ENCODE results near the gene TMEM119.

TMEM119 gene

DNA sequence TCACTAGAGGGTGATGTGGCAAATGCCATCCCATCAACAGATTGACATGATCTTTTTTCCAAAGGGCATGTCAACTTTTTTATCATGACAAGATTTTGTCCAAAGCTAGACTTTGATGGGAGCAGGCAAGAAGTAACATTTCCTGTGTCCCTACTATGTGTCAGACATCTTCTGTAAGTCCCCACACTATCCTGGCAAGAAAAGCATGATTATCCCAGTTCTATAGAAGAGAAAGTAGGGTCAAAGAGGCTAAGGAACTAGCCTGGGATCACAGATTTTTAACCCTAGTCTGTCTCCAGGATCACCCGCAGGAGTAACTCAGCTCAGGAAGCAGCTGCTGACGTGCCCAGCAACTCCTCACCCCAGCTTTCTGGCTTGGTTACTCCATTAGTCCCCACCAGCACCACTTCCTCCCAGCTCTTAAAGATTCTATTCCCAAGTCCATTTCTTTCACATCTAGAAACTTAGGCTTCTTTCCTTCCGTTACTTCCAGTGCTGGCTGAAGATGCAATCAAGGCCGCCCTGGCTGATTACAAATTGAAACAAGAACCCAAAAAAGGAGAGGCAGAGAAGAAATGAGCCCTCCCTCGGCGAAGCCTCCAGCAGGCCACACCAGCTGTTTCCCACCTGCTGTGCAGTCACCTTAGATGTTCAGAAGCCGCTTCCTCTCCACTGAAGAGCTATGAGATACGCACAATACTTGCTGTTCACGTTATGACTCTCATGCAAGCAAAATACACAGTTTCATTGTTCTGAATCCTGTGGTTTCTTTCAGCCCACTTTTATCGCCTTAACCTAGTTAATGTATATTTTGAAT lies 29.3 kb downstream of the TMEM119 start:
- Histone ChIP-seq H3K4me1 (peaks cover 3% of the 10 kb centered on the region), H3K36me3 (ENCODE audit: control insufficient read depth, insufficient read depth, low read length) (no peaks in the 10 kb centered on the region)

DNA sequence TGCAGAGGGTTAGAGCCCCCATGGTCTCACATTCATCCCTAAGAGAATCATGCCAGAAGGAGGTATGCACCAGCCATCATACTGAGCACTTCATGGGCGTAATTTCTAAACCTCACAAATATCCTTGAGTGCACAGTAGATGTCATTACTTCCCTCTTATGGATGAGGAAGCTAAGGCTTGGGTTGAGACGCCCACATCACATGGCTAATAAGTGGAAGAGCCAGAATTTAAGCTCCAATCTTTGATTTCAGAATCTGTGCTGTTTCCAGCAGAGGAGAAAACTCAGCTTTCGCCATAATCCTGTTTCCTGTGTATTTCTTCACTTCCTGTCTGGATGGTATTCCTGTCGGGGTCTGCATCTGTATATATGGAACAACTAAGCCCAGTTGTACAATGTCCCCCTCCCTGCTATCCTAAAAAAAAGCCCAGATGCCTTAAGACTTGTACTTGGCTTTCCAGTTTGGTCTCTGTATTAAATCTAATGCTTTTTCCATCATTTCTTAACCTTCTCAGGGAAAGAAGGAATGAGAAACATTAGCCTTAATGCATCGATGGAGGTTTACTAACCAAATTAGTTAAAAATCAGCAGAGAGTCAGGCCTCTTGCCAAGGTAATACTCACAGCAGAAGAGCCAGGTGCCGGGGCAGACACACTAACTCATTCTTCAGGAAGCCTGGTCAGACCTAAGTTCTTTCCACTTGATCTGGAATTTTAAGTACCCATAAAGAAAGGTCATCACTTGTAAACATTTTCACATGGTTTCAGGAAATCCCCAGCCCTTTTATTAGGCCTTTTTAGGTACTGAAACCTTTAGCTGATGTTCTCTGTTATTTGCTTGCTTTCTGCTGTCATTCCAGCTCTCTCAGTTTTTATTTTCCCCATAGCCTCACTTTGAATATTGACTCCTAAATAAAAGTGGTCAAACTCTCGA lies 30.2 kb downstream of the TMEM119 start:
- Histone ChIP-seq H3K4me2 (ENCODE audit: low read length) (no peak overlapping the region), H2AFZ (no peak overlapping the region), H3K4me1 (peaks cover 3% of the 10 kb centered on the region), H3K9ac (no peak overlapping the region), H3K79me2 (no peaks in the 10 kb centered on the region), H3K27ac (no peak overlapping the region), H3K27me3 (ENCODE audit: control insufficient read depth, insufficient read depth, low read length) (no peaks in the 10 kb centered on the region), H3K4me3 (ENCODE audit: low read depth, low read length) (no peak overlapping the region), H3K9me3 (ENCODE audit: control insufficient read depth, low read length) (no peaks in the 10 kb centered on the region), H3K36me3 (ENCODE audit: control insufficient read depth, insufficient read depth, low read length) (no peaks in the 10 kb centered on the region)
- TF ChIP-seq, protein P1, sequence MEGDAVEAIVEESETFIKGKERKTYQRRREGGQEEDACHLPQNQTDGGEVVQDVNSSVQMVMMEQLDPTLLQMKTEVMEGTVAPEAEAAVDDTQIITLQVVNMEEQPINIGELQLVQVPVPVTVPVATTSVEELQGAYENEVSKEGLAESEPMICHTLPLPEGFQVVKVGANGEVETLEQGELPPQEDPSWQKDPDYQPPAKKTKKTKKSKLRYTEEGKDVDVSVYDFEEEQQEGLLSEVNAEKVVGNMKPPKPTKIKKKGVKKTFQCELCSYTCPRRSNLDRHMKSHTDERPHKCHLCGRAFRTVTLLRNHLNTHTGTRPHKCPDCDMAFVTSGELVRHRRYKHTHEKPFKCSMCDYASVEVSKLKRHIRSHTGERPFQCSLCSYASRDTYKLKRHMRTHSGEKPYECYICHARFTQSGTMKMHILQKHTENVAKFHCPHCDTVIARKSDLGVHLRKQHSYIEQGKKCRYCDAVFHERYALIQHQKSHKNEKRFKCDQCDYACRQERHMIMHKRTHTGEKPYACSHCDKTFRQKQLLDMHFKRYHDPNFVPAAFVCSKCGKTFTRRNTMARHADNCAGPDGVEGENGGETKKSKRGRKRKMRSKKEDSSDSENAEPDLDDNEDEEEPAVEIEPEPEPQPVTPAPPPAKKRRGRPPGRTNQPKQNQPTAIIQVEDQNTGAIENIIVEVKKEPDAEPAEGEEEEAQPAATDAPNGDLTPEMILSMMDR (IDR thresholded peaks at IDR 0.05) = no peak

More for the DNA sequence above, 29.3 kb downstream of the TMEM119 start:
- H3K9me3 ChIP-seq (ENCODE audit: control insufficient read depth, low read length) = no peaks in the 10 kb centered on the region
- TF ChIP-seq, protein P1 (IDR thresholded peaks at IDR 0.05) = no peak
- H3K9ac ChIP-seq = no peak overlapping the region
- H3K4me2 ChIP-seq (ENCODE audit: low read length) = no peak overlapping the region
- H3K79me2 ChIP-seq = no peaks in the 10 kb centered on the region
- no peak overlapping the region for H2AFZ ChIP-seq
- H3K27ac ChIP-seq = no peak overlapping the region
- no peak overlapping the region for H3K4me3 ChIP-seq (ENCODE audit: low read depth, low read length)
- H3K27me3 ChIP-seq (ENCODE audit: control insufficient read depth, insufficient read depth, low read length) = no peaks in the 10 kb centered on the region

DNA sequence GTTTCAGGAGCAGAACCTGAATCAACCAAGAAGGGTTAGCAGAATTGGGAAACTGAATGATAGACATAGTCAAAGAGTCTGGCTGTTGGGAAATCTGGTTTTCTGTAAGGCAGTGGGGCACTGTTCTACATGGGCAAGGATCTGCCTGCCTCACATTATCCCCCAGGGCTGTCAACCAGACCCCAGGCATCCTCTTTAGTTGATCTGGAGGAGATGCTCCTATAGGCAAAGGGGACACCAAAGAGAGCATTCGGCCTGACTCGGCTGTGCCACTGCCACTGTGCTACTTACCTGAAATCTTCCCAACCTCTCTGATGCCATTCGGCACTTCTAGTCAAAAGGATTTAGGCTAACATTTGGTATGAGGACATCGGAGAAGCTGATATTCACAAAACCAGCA lies 31.4 kb downstream of the TMEM119 start:
- H3K4me2 ChIP-seq (ENCODE audit: low read length) = no peak overlapping the region
- no peaks in the 10 kb centered on the region for H3K27me3 ChIP-seq (ENCODE audit: control insufficient read depth, insufficient read depth, low read length)
- no peak overlapping the region for H3K9ac ChIP-seq
- TF ChIP-seq, protein P1 (IDR thresholded peaks at IDR 0.05) = no peak
- H3K9me3 ChIP-seq (ENCODE audit: control insufficient read depth, low read length) = no peaks in the 10 kb centered on the region
- H3K36me3 ChIP-seq (ENCODE audit: control insufficient read depth, insufficient read depth, low read length) = no peaks in the 10 kb centered on the region
- H3K27ac ChIP-seq = no peak overlapping the region
- H2AFZ ChIP-seq = no peak overlapping the region
- peaks cover 3% of the 10 kb centered on the region for H3K4me1 ChIP-seq
- H3K4me3 ChIP-seq (ENCODE audit: low read depth, low read length) = no peak overlapping the region
- no peaks in the 10 kb centered on the region for H3K79me2 ChIP-seq

- Histone ChIP-seq H3K27me3 (ENCODE audit: control insufficient read depth, insufficient read depth, low read length) (no peaks in the 10 kb centered on the region), H3K9me3 (ENCODE audit: control insufficient read depth, low read length) (no peaks in the 10 kb centered on the region), H3K9ac (no peak overlapping the region), H3K27ac (no peak overlapping the region), H3K36me3 (ENCODE audit: control insufficient read depth, insufficient read depth, low read length) (no peaks in the 10 kb centered on the region), H3K4me2 (ENCODE audit: low read length) (no peak overlapping the region), H3K4me1 (peaks cover 3% of the 10 kb centered on the region), H3K4me3 (ENCODE audit: low read depth, low read length) (no peak overlapping the region), H3K79me2 (no peaks in the 10 kb centered on the region), H2AFZ (no peak overlapping the region)
- TF ChIP-seq, protein P1 (IDR thresholded peaks at IDR 0.05) = no peak
These were observed 31.9 kb downstream of the TMEM119 start for GRCh38 chr12:108565976-108566375.
